Stimulated activated CD4-positive, alpha-beta T cell treated with anti-CD3 and anti-CD28 coated beads, TNF-alpha, amount 100 ng/mL, for 24 hours (primary cell): ENCODE measurements around the gene HDDC3.
"Not testable (repeated sequence)": the region's sequence is repeated elsewhere in the genome, so short reads cannot be mapped to it uniquely, and the experiment has no call there.

Source experiments
- DNase-seq, 3 experiments: peaks; one replicate each; pipeline ENCODE4 v3.0.0-alpha.2; 2020; ENCODE audit warnings: low read depth in 3 of 3

Gene HDDC3

DNA sequence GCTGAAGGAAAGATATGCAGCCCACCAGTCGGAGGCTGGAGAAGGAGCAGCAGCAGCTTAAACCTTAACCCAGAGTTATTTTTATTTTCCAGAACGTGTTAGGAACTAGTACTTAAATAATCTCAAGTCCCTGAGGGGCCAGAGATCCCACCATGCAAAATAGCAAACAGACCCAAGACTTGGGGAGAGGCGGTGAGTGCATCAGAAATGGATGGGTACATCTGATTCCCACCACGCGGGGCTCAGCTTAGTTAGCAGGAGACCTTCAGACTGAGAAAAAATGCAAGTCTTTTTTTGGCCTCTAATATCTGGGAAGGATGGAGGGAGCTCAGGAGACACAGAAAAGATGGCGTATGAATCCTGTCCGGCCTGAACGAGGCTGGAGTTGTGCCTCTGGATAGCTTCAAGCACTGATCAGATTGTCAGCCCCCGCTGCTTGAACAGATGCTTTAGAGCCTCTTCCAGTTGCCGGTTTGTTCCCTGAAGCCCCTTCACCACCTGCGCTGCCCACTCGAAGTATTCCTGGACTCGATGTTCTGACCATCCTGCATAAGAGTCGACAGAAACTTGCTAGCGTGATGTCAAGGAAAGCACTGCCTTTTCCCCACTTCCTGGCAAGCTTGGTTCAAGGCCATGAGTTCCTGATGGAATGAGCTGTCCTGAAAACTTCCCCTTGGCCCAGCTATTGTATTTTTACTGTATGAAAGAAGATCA is 1.3 kb downstream of the HDDC3 start:
- DNase-seq, result no peak

GRCh38 chr15:90929246-90930019 is 2.9 kb downstream of the HDDC3 start:
- DNase-seq, result no peak

DNA sequence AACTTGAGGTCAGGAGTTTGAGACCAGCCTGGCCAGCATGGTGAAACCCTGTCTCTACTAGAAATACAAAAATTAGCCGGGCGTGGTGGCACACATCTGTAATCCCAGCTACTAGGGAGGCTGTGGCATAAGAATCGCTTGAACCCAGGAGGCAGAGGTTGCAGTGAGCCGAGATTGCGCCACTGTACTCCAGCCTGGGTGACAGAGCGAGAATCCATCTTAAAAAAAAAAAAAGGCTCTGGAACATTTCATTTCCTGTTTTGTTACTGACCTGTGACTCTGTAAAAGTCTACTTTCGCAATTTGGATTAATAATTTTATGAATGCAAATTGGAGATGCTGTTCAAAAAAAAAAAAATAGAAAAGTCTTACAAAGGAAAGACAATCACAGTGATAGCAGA is 4.2 kb downstream of the HDDC3 start:
- not testable (repeated sequence) for DNase-seq

- DNase-seq, result not testable (repeated sequence)
Measured at GRCh38 chr15:90926766-90927165, 5.6 kb downstream of the HDDC3 start.

- no peak for DNase-seq
Measured at GRCh38 chr15:90924375-90924774, 8.0 kb downstream of the HDDC3 start.

DNA sequence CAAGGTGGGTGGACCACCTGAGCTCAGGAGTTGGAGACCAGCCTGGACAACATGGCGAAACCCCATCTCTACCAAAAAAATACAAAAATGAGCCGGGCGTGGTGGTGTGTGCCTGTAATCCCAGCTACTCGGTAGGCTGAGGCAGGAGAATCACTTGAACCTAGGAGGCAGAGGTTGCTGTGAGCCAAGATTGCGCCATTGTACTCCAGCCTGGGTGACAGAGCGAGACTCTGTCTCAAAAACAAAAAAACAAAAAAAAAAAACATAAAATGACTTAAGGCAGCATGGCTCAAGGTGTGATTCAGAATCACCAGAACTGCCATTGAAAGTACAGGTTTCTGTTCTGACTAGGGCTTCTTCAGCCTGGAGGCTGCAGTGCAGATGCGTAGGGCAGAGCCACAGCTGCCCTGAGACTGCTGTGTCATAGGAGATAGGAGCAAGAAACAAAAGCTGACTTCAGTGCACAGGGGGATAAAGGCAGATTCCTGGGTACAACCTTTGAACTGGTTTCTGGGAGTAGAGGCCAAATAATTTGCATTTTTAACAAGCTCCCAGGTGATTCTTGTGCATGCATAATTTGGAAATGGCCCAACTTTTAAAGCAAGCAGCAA is 9.5 kb downstream of the HDDC3 start:
- peak in 1 of 3 experiments; percentile 19 for DNase-seq

GRCh38 chr15:90921887-90922286 is 10.5 kb downstream of the HDDC3 start:
- DNase-seq, result no peak

DNA sequence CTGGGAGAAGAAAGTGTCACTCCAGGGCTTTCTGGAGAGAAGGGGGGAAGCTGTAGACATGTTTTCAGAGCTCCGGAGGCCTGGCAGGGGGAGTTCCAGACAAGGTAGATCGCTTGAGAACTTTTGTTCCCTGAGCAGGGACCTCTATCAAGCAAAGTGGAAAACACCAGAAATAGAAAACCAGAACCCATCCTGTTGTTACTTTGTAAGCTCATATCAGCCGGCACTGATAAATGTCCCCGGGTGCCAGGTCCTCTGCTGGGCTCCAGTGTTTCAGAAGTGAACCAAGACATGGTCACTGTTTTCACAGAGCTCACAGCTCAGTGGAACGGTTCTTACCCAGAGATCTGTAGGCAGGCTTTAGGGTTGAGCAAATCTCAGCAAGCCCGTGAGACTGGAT is 13.5 kb downstream of the HDDC3 start:
- DNase-seq, result no peak

GRCh38 chr15:90918034-90918788 is 14.1 kb downstream of the HDDC3 start:
- no peak for DNase-seq

GRCh38 chr15:90917569-90917968 is 14.8 kb downstream of the HDDC3 start:
- DNase-seq, result no peak

DNA sequence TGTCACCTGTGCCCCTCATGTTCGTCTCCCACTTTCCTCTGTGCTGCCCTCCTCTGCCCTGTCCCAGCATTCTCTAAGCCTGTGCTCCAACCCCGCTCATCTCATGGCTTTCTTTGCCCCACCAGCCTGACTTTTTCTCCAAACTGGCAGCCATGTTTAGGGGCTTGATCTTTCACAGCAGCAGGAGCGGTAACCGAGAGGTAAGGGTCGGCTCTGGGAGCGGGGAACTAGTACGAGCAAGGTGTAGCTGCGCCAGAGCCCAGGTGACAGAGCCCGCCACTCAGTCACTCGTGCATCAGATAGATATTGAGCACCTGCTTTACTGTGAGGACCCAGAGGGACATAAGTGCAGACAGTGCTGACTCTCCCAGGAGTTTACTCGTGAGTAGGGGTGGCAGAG is 15.9 kb downstream of the HDDC3 start:
- DNase-seq, result no peak

- no peak for DNase-seq
Measured at GRCh38 chr15:90915808-90916440, 16.4 kb downstream of the HDDC3 start.

GRCh38 chr15:90915216-90915807 is 17.0 kb downstream of the HDDC3 start:
- DNase-seq, result no peak

GRCh38 chr15:90914305-90915080 is 17.9 kb downstream of the HDDC3 start:
- DNase-seq, result no peak

GRCh38 chr15:90913398-90913944 is 18.9 kb downstream of the HDDC3 start:
- no peak for DNase-seq

GRCh38 chr15:90912770-90913075 is 19.6 kb downstream of the HDDC3 start:
- DNase-seq, result no peak

GRCh38 chr15:90911906-90912769 is 20.2 kb downstream of the HDDC3 start:
- DNase-seq, result no peak

GRCh38 chr15:90911302-90911623 is 21.1 kb downstream of the HDDC3 start:
- DNase-seq, result no peak
